ENCODE measurements around the gene ANKRD2.

The ANKRD2 gene

DNA sequence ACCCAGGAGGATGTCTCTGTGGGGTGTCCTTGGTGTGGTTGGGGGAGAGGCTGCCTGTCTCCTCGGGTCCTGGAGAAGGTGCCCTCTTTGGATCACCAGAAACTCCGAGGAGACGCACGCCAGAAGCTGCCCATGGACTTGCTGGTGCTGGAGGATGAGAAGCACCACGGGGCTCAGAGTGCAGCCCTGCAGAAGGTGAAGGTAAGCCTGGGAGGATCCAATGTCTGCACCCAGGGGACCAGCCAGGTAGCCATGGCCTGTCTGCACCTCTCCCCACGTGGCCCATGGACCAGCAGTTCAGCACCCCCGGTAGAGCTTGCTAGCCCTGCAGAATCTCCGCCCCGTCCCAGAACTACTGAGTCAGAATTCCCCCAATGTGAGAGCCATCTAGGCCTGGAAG is 5.1 kb downstream of the ANKRD2 start:
- no peak overlapping the region for H3K9ac ChIP-seq (ENCODE audit: low read depth, low read length)
- H3K9me3 ChIP-seq (ENCODE audit: control insufficient read depth, insufficient read depth, low read length): no peaks in the 10 kb centered on the region
- no peak overlapping the region for H3K4me3 ChIP-seq (ENCODE audit: low read depth, low read length)
- H3K36me3 ChIP-seq (ENCODE audit: control insufficient read depth, insufficient read depth, low read length): no peaks in the 10 kb centered on the region
- H3K4me1 ChIP-seq (ENCODE audit: control insufficient read depth, insufficient read depth, low read length): no peaks in the 10 kb centered on the region
- H3K27me3 ChIP-seq (ENCODE audit: control insufficient read depth, insufficient read depth, low read length): no peaks in the 10 kb centered on the region

DNA sequence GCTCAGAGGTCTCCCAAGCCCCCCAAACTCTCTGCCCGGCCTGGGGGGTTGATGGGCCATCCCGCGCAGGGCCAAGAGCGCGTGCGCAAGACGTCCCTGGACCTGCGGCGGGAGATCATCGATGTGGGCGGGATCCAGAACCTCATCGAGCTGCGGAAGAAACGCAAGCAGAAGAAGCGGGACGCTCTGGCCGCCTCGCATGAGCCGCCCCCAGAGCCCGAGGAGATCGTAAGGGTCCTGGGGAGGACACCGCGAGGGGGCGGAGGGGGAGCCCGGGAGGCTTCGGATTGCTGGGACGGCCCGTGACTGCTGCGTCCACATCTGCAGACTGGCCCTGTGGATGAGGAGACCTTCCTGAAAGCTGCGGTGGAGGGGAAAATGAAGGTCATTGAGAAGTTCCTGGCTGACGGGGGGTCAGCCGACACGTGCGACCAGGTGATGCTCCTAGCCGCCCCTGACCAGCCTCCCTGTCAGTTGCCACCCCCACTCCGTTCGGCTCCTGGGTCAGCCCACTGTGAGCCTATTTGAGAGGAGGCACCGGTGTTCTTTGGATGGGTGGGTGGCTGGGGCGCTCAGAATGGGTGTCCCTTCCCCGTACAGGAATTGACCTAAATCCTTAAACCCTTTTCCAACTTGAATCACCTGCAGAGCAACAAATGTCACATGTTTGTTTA is 5.7 kb downstream of the ANKRD2 start:
- no peaks in the 10 kb centered on the region for H3K9me3 ChIP-seq (ENCODE audit: control insufficient read depth, insufficient read depth, low read length)
- H3K27me3 ChIP-seq (ENCODE audit: control insufficient read depth, insufficient read depth, low read length): no peaks in the 10 kb centered on the region
- H3K4me1 ChIP-seq (ENCODE audit: control insufficient read depth, insufficient read depth, low read length): no peaks in the 10 kb centered on the region
- no peak overlapping the region for H3K9ac ChIP-seq (ENCODE audit: low read depth, low read length)
- H3K36me3 ChIP-seq (ENCODE audit: control insufficient read depth, insufficient read depth, low read length): no peaks in the 10 kb centered on the region
- H3K4me3 ChIP-seq (ENCODE audit: low read depth, low read length): no peak overlapping the region

DNA sequence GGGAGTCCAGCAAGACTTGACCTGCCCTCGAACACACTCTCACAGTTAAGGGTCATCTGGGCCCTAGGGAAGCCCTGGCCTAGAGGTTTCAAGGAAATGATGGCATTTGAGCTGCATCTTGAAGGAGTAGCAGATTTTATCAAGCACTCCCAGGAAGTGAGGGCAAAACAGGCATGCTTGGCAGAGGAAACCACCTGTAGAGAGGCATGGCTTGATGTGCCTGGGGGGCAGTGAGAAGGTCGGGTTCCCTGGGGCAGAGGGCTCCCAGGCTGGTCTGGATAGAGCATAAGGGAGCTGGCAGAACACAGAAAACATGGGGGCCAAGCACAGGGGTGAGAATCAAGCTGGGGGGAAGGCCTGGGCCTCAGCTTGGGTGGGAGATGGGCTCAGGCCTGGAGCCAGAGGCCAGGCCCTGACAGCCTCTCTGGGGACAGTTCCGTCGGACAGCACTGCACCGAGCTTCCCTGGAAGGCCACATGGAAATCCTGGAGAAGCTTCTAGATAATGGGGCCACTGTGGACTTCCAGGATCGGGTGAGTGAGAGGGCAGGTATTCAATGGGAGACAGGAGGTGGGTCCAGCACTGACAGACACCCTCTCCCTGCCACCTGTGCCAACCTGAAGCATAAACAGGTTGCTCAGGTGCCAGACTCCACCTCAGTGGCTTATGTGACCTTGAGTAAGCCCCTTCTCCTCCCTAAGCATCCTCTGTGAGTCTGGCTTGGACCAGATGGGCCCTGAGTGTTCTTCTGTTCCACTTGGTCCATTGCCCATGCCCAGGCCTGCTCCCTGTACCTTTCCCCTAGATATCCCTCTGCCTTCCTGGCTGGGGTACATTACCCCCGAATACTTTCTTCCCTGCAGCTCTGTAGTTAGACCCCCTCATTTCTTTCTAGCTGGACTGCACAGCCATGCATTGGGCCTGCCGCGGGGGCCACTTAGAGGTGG is 8.1 kb downstream of the ANKRD2 start:
- Histone ChIP-seq H3K4me3 (ENCODE audit: low read depth, low read length) (no peak overlapping the region), H3K9me3 (ENCODE audit: control insufficient read depth, insufficient read depth, low read length) (no peaks in the 10 kb centered on the region), H3K4me1 (ENCODE audit: control insufficient read depth, insufficient read depth, low read length) (no peaks in the 10 kb centered on the region), H3K9ac (ENCODE audit: low read depth, low read length) (no peak overlapping the region), H3K36me3 (ENCODE audit: control insufficient read depth, insufficient read depth, low read length) (no peaks in the 10 kb centered on the region), H3K27me3 (ENCODE audit: control insufficient read depth, insufficient read depth, low read length) (no peaks in the 10 kb centered on the region)

DNA sequence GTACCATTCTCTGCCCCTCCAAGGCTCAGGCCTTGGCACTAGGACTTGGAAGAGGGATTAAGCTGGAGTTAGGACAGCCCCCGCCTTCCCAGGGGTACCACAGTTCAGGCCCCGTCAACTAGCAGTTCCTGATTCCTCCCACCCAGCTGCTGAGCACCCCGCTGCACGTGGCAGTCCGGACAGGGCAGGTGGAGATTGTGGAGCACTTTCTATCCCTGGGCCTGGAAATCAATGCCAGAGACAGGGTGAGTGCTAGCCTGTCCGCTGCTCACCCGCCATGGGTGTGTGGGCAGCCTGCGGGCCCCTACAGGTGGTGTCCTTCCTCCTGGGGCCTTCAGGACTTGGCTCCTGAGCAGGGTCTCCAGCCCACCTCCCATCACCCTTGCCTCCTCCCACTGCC is 9.6 kb downstream of the ANKRD2 start:
- Histone ChIP-seq H3K4me1 (ENCODE audit: control insufficient read depth, insufficient read depth, low read length) (no peaks in the 10 kb centered on the region), H3K4me3 (ENCODE audit: low read depth, low read length) (no peak overlapping the region), H3K9me3 (ENCODE audit: control insufficient read depth, insufficient read depth, low read length) (no peaks in the 10 kb centered on the region), H3K36me3 (ENCODE audit: control insufficient read depth, insufficient read depth, low read length) (no peaks in the 10 kb centered on the region), H3K27me3 (ENCODE audit: control insufficient read depth, insufficient read depth, low read length) (no peaks in the 10 kb centered on the region), H3K9ac (ENCODE audit: low read depth, low read length) (no peak overlapping the region)

DNA sequence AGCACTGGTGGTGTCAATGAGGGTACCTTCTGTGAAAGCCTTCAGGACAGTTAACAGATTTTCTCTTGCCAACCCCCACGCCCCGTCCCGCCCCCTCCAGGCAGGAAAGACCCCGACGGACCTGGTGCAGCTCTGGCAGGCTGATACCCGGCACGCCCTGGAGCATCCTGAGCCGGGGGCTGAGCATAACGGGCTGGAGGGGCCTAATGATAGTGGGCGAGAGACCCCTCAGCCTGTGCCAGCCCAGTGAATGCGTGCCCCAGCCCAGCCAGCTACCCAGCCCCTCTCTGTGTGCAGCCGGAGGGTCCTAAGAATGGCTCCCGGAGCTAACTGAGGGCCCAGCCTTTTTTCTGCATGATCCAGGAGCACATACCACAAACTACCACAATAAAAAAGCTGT is 10.9 kb downstream of the ANKRD2 start:
- H3K27me3 ChIP-seq (ENCODE audit: control insufficient read depth, insufficient read depth, low read length): no peaks in the 10 kb centered on the region
- no peak overlapping the region for H3K9ac ChIP-seq (ENCODE audit: low read depth, low read length)
- no peaks in the 10 kb centered on the region for H3K4me1 ChIP-seq (ENCODE audit: control insufficient read depth, insufficient read depth, low read length)
- no peaks in the 10 kb centered on the region for H3K9me3 ChIP-seq (ENCODE audit: control insufficient read depth, insufficient read depth, low read length)
- no peak overlapping the region for H3K4me3 ChIP-seq (ENCODE audit: low read depth, low read length)
- H3K36me3 ChIP-seq (ENCODE audit: control insufficient read depth, insufficient read depth, low read length): no peaks in the 10 kb centered on the region

DNA sequence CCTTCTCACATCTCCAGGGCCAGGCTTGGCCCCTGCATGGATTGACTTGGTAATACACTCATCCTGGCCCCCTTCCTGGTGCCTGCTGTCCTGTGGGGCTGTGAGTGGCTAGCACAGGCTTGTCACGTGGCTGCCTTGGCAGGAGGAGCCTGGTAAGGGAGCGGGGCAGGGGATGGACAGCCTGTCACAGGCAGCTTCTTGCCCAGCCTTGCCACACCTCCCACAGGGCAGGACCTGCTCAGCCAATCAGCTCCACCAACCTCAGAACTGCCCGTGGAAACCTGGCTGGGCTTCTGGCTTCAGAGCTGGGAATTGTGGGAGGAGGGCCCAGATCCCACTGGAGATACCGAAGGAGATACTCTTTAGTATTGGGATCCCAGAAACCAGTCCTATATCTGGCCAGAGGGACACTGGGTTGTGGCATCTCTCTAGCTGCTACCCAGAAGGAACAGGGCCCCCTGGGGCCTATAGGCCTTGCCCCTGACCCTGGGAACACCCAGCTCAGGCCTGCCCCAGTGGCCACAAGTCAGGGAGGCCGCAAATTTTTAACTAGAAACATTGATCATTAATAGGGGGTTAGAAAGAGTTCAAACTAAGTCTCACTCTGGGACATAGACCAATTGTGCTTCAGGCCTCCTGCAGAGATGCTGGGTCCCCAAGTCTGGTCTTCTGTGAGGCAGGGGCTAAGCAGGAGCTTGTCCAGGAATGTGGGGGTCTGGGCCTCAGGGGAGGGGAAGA is 11.7 kb downstream of the ANKRD2 start, which contains the start of gene HOGA1:
Gene HOGA1 (plus strand): TSS at position 330 of the 738 bp plus-strand sequence. CDS start 315 bp downstream, at position 645.
- Histone ChIP-seq H3K9ac (ENCODE audit: low read depth, low read length) (no peak within 1 kb of the TSS), H3K4me3 (ENCODE audit: low read depth, low read length) (no peak within 1 kb of the TSS), H3K4me1 (ENCODE audit: control insufficient read depth, insufficient read depth, low read length) (no peaks in the 10 kb centered on the region), H3K27me3 (ENCODE audit: control insufficient read depth, insufficient read depth, low read length) (no peaks in the 10 kb centered on the region), H3K9me3 (ENCODE audit: control insufficient read depth, insufficient read depth, low read length) (no peaks in the 10 kb centered on the region), H3K36me3 (ENCODE audit: control insufficient read depth, insufficient read depth, low read length) (no peaks in the 10 kb centered on the region)

DNA sequence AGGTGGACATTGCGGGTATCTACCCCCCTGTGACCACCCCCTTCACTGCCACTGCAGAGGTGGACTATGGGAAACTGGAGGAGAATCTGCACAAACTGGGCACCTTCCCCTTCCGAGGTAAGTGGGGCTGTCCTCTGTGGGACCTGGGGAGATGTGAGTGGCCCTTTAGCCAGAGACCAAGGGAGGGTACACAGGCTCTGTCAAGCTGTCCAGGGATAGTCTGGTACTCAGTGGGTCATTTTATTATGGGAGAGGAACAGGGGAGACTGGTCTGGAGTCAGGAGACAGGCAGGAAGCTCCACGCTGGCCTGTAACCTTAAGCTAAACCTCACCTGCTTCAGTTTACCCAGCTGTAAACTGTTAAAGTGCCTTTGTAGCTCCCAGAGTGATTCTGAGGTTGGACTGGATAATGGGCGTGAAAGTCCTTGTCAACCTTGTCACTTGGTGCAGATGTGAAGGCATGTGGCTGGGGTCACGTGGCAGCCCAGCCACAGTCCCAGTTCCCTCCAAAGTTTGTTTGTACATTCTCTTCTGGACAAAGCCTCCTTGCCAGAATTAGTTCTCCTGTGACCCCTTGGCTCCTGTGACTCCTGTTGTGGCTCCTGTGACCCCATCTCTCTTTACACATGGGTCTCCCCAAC is 12.3 kb downstream of the ANKRD2 start:
- Histone ChIP-seq H3K9ac (ENCODE audit: low read depth, low read length) (no peak overlapping the region), H3K36me3 (ENCODE audit: control insufficient read depth, insufficient read depth, low read length) (no peaks in the 10 kb centered on the region), H3K4me3 (ENCODE audit: low read depth, low read length) (no peak overlapping the region), H3K27me3 (ENCODE audit: control insufficient read depth, insufficient read depth, low read length) (no peaks in the 10 kb centered on the region), H3K4me1 (ENCODE audit: control insufficient read depth, insufficient read depth, low read length) (no peaks in the 10 kb centered on the region), H3K9me3 (ENCODE audit: control insufficient read depth, insufficient read depth, low read length) (no peaks in the 10 kb centered on the region)

DNA sequence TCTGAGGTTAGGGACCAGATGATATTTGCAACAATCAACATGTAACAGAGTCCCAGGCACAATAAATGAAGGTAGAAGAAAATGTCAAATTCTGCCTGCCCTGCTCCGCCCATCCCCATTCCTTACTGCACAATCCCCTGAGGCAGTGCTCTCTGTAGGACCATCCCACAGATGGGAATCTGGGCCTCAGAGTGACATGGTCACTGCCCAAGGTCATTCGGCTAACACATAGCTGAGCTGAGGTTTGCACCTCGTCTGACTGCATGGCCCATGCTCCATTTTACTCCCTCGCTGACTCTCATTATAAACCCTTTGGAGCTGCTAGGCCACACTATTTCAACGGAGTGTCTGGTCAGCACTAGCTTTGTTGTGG is 12.8 kb downstream of the ANKRD2 start:
- H3K4me3 ChIP-seq (ENCODE audit: low read depth, low read length): no peak overlapping the region
- no peaks in the 10 kb centered on the region for H3K27me3 ChIP-seq (ENCODE audit: control insufficient read depth, insufficient read depth, low read length)
- H3K9ac ChIP-seq (ENCODE audit: low read depth, low read length): no peak overlapping the region
- H3K36me3 ChIP-seq (ENCODE audit: control insufficient read depth, insufficient read depth, low read length): no peaks in the 10 kb centered on the region
- H3K9me3 ChIP-seq (ENCODE audit: control insufficient read depth, insufficient read depth, low read length): no peaks in the 10 kb centered on the region
- H3K4me1 ChIP-seq (ENCODE audit: control insufficient read depth, insufficient read depth, low read length): no peaks in the 10 kb centered on the region

DNA sequence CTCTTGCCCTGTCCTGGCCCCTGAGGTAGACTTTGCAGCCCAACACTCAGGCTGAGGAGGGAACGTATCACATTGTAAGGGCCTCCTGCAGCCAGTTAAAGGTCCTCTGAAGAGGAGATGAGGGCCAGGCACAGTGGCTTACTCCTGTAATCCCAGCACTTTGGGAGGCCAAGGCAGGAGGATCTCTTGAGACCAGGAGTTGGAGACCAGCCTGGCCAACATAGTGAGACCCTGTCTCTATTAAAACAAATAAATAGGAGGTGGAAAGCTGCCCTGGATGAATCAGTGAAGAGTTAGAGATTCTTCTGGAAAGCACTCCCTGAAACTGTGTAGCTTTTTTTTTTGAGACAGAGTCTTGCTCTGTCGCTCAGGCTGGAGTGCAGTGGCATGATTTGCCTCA is 14.6 kb downstream of the ANKRD2 start:
- Histone ChIP-seq H3K27me3 (ENCODE audit: control insufficient read depth, insufficient read depth, low read length) (no peaks in the 10 kb centered on the region), H3K36me3 (ENCODE audit: control insufficient read depth, insufficient read depth, low read length) (no peaks in the 10 kb centered on the region), H3K4me3 (ENCODE audit: low read depth, low read length) (no peak overlapping the region)

DNA sequence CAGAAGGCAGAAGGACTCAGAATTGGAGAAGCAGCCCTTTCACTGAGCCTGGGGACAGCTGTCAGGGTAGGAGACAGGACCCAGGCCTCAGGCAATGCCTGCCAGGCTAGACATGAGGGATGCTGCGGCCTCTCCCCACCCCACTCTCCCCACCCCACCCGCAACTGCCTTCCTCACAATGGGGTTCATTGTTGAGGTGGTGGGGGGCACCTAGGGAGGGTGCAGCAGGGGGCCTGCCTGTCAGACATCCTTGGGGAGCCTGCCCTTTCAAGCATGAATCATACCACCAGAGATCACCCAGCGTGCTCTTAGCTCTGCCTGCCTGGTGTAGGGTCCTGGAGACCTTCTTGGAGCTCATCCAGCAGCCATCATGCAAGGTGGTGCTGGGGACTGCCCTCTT is 16.9 kb downstream of the ANKRD2 start, which contains the start of gene C10orf62:
Gene C10orf62 (plus strand): TSS at position 243 of the 400 bp plus-strand sequence. CDS start 177 bp downstream, outside the sequence.
- Histone ChIP-seq H3K4me3 (ENCODE audit: low read depth, low read length) (no peak within 1 kb of the TSS), H3K9me3 (ENCODE audit: control insufficient read depth, insufficient read depth, low read length) (no peaks in the 10 kb centered on the region), H3K36me3 (ENCODE audit: control insufficient read depth, insufficient read depth, low read length) (no peaks in the 10 kb centered on the region), H3K27me3 (ENCODE audit: control insufficient read depth, insufficient read depth, low read length) (no peaks in the 10 kb centered on the region), H3K4me1 (ENCODE audit: control insufficient read depth, insufficient read depth, low read length) (no peaks in the 10 kb centered on the region), H3K9ac (ENCODE audit: low read depth, low read length) (no peak within 1 kb of the TSS)

More for the DNA sequence above, 14.6 kb downstream of the ANKRD2 start:
- Histone ChIP-seq H3K9me3 (ENCODE audit: control insufficient read depth, insufficient read depth, low read length) (no peaks in the 10 kb centered on the region), H3K9ac (ENCODE audit: low read depth, low read length) (no peak overlapping the region), H3K4me1 (ENCODE audit: control insufficient read depth, insufficient read depth, low read length) (no peaks in the 10 kb centered on the region)

DNA sequence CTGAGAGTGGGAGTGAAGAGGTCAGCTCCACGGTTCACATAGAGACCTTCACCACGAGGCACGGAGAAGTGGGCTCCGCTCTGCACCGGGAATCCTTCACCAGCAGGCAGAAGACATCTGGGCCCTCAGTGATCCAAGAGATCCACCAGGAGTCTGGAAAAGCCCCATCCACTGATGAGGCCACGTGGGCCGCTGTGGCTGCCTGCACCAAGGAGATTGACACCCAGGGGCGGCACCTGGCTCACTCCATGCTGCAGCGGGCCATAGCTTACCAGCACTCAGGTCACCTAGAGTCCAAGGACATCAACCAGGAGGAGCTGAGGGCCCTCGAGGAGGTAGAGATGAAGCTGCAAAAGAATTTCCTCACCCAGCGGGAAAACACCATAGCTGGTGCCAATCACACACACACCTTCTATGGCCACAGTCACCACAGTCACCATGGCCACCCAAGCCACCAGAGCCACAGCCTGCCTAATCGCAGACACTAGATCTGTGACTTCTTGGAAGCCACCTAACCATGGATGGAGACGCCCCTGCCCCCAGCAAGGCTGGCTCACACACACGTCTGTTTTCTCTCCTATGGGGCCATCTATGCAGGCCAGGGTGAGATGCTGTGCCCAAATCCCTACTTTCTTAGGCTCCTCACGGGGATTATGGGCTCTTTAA is 17.6 kb downstream of the ANKRD2 start:
- Histone ChIP-seq H3K4me1 (ENCODE audit: control insufficient read depth, insufficient read depth, low read length) (no peaks in the 10 kb centered on the region), H3K9me3 (ENCODE audit: control insufficient read depth, insufficient read depth, low read length) (no peaks in the 10 kb centered on the region), H3K4me3 (ENCODE audit: low read depth, low read length) (no peak overlapping the region), H3K27me3 (ENCODE audit: control insufficient read depth, insufficient read depth, low read length) (no peaks in the 10 kb centered on the region), H3K9ac (ENCODE audit: low read depth, low read length) (no peak overlapping the region), H3K36me3 (ENCODE audit: control insufficient read depth, insufficient read depth, low read length) (no peaks in the 10 kb centered on the region)
